GM12878 (cell line): ENCODE results near the gene OR6B1.

ENCODE experiments used
- ASH2L ChIP-seq: fragments of 300-600, 200-600 bp; sonication (generic); IDR thresholded peaks from 2 replicates; pipeline ENCODE4 v1.6.1; 2017; ENCODE audit warnings: low read depth, mild to moderate bottlenecking, borderline replicate concordance
- IKZF2 ChIP-seq, 2 experiments: fragments of 450-650 bp; IDR thresholded peaks; 2 replicates each; pipeline ENCODE4 v1.6.1; 2017; ENCODE audit warnings: mild to moderate bottlenecking in 2 of 2, moderate library complexity in 2 of 2
- NFYA ChIP-seq: IDR thresholded peaks from 2 replicates; pipeline ENCODE4 v1.6.1; 2011; ENCODE audit warnings: low read depth, mild to moderate bottlenecking, low read length, improper control_type of control experiment, borderline replicate concordance
- POLR2AphosphoS2 ChIP-seq: IDR thresholded peaks from 2 replicates; pipeline ENCODE4 v1.6.1; 2011; ENCODE audit warnings: low read depth, mild to moderate bottlenecking, low read length, improper control_type of control experiment, moderate library complexity
- POLR2AphosphoS5 ChIP-seq: IDR thresholded peaks from 2 replicates; pipeline ENCODE4 v1.6.1; 2011; ENCODE audit warnings: mild to moderate bottlenecking, low read length, inconsistent platforms
- TF ChIP-seq, protein P1 (sequence below), 3 experiments: IDR thresholded peaks in 2 of 3; conservative IDR thresholded peaks in 1 of 3; 2 replicates each; pipeline ENCODE4 v1.5.1; 2011; ENCODE audit warnings: low read depth in 3 of 3, low read length in 3 of 3, mild to moderate bottlenecking in 3 of 3, control low read depth in 2 of 3, moderate library complexity in 2 of 3, inconsistent platforms in 1 of 3, mixed read lengths in 1 of 3; ENCODE audit not compliant: control insufficient read depth in 2 of 3, insufficient read depth in 1 of 3; ENCODE audit errors: extremely low read depth in 1 of 3
- TF ChIP-seq, protein P2 (sequence below): fragments of 450-650 bp; IDR thresholded peaks from 2 replicates; pipeline ENCODE4 v1.6.1; 2017; ENCODE audit warnings: mild to moderate bottlenecking
- TF ChIP-seq, protein P3 (sequence below): fragments of 450-650 bp; IDR thresholded peaks from 2 replicates; pipeline ENCODE4 v1.6.1; 2014; ENCODE audit warnings: mild to moderate bottlenecking
- TF ChIP-seq, protein P4 (sequence below): IDR thresholded peaks from 2 replicates; pipeline ENCODE4 v1.6.1; 2011; ENCODE audit warnings: mild to moderate bottlenecking, low read depth, low read length, moderate library complexity; ENCODE audit not compliant: insufficient replicate concordance

DNA sequence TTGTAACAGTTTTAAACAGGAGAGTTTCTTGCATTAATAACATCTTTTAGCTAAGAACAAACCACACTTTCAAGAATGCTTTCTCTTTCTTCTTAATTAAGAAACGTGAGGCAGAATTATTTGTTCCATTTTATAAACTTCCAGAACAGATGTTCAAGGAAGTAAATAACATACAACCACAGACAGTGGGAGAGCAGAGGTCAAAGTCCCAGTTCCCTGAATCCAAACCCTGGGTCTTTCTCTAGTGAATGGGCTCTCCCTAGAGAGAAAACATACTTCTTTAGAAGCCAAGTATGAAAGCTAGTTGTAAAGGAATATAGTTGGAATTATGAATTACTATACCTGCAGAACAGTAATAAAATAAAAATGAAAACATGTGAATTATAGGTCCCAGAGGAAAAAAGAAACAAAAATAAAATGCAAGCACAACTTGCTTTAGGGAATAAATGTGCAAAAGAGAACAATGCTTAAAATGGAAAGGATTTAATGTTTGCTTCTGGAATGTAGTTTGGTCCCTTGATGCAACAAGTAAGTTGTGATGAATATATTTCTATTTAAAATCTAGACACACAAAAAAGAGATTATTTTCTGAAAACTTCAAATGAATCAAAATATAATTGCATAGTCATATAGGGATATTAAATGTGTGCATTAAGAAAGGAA, 6.0 kb downstream of the OR6B1 start:
- TF ChIP-seq NFYA (no peak), IKZF2 (IDR thresholded peaks at IDR 0.05) (no peak), ASH2L (no peak), POLR2AphosphoS2 (no peak), POLR2AphosphoS5 (no peak)
- TF ChIP-seq, protein P1, sequence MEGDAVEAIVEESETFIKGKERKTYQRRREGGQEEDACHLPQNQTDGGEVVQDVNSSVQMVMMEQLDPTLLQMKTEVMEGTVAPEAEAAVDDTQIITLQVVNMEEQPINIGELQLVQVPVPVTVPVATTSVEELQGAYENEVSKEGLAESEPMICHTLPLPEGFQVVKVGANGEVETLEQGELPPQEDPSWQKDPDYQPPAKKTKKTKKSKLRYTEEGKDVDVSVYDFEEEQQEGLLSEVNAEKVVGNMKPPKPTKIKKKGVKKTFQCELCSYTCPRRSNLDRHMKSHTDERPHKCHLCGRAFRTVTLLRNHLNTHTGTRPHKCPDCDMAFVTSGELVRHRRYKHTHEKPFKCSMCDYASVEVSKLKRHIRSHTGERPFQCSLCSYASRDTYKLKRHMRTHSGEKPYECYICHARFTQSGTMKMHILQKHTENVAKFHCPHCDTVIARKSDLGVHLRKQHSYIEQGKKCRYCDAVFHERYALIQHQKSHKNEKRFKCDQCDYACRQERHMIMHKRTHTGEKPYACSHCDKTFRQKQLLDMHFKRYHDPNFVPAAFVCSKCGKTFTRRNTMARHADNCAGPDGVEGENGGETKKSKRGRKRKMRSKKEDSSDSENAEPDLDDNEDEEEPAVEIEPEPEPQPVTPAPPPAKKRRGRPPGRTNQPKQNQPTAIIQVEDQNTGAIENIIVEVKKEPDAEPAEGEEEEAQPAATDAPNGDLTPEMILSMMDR (IDR thresholded peaks at IDR 0.05 in 2 of 3, conservative IDR thresholded peaks at IDR 0.05 in 1 of 3; ENCODE audit: control insufficient read depth in 2 of 3, extremely low read depth in 1 of 3, insufficient read depth in 1 of 3, low read depth in 3 of 3, low read length in 3 of 3) = no peak
- TF ChIP-seq, protein P2, sequence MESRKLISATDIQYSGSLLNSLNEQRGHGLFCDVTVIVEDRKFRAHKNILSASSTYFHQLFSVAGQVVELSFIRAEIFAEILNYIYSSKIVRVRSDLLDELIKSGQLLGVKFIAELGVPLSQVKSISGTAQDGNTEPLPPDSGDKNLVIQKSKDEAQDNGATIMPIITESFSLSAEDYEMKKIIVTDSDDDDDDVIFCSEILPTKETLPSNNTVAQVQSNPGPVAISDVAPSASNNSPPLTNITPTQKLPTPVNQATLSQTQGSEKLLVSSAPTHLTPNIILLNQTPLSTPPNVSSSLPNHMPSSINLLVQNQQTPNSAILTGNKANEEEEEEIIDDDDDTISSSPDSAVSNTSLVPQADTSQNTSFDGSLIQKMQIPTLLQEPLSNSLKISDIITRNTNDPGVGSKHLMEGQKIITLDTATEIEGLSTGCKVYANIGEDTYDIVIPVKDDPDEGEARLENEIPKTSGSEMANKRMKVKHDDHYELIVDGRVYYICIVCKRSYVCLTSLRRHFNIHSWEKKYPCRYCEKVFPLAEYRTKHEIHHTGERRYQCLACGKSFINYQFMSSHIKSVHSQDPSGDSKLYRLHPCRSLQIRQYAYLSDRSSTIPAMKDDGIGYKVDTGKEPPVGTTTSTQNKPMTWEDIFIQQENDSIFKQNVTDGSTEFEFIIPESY = no peak
- TF ChIP-seq, protein P3, sequence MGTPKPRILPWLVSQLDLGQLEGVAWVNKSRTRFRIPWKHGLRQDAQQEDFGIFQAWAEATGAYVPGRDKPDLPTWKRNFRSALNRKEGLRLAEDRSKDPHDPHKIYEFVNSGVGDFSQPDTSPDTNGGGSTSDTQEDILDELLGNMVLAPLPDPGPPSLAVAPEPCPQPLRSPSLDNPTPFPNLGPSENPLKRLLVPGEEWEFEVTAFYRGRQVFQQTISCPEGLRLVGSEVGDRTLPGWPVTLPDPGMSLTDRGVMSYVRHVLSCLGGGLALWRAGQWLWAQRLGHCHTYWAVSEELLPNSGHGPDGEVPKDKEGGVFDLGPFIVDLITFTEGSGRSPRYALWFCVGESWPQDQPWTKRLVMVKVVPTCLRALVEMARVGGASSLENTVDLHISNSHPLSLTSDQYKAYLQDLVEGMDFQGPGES = no peak
- TF ChIP-seq, protein P4, sequence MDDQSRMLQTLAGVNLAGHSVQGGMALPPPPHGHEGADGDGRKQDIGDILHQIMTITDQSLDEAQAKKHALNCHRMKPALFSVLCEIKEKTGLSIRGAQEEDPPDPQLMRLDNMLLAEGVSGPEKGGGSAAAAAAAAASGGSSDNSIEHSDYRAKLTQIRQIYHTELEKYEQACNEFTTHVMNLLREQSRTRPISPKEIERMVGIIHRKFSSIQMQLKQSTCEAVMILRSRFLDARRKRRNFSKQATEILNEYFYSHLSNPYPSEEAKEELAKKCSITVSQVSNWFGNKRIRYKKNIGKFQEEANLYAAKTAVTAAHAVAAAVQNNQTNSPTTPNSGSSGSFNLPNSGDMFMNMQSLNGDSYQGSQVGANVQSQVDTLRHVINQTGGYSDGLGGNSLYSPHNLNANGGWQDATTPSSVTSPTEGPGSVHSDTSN = no peak
